Panc1 (cell line): Measurements from ENCODE around the gene NBL1.

Experiments used
- POLR2AphosphoS5 ChIP-seq: IDR thresholded peaks from 2 replicates; pipeline ENCODE4 v1.6.1; 2012; ENCODE audit warnings: mild to moderate bottlenecking, low read depth, low read length, moderate library complexity
- SIN3A ChIP-seq: IDR thresholded peaks from 2 replicates; pipeline ENCODE4 v1.6.1; 2012; ENCODE audit warnings: low read depth, mild to moderate bottlenecking, low read length, moderate library complexity, borderline replicate concordance; ENCODE audit not compliant: insufficient read depth
- TCF7L2 ChIP-seq: IDR thresholded peaks from 2 replicates; pipeline ENCODE4 v1.6.1; 2011; ENCODE audit warnings: mild to moderate bottlenecking, low read depth, low read length, inconsistent platforms
- TF ChIP-seq, protein P1 (sequence below): fragments of 450-650 bp; IDR thresholded peaks from 2 replicates; pipeline ENCODE4 v1.5.1; 2017; ENCODE audit warnings: mild to moderate bottlenecking
- TF ChIP-seq, protein P2 (sequence below), 2 experiments: IDR thresholded peaks; 2 replicates each; pipeline ENCODE4 v1.6.1; 2011 to 2012; ENCODE audit warnings: low read depth in 2 of 2, control low read depth in 1 of 2, low read length in 1 of 2, mild to moderate bottlenecking in 1 of 2, moderate library complexity in 1 of 2; ENCODE audit not compliant: insufficient read depth in 1 of 2

DNA sequence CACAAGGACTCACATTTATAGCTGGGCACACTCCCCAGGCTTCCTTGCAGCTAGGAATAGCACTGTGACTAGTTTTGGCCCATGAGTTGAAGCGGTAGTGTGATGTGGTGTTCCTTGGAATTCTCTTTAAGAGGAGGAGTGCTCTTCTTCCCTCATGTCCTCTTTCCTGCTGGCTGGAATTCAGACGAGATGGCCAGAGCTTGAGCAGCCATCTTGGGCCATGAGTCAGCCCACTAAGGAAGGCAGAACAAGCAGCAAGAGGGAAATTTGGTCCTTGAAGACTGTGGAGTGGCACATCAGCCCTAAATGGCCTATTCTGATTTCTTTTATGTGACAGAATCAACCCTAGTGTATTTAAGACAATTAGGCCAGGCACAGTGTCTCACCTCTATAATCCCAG, 40.6 kb downstream of the NBL1 start:
- TF ChIP-seq, protein P1, sequence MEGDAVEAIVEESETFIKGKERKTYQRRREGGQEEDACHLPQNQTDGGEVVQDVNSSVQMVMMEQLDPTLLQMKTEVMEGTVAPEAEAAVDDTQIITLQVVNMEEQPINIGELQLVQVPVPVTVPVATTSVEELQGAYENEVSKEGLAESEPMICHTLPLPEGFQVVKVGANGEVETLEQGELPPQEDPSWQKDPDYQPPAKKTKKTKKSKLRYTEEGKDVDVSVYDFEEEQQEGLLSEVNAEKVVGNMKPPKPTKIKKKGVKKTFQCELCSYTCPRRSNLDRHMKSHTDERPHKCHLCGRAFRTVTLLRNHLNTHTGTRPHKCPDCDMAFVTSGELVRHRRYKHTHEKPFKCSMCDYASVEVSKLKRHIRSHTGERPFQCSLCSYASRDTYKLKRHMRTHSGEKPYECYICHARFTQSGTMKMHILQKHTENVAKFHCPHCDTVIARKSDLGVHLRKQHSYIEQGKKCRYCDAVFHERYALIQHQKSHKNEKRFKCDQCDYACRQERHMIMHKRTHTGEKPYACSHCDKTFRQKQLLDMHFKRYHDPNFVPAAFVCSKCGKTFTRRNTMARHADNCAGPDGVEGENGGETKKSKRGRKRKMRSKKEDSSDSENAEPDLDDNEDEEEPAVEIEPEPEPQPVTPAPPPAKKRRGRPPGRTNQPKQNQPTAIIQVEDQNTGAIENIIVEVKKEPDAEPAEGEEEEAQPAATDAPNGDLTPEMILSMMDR, result no peak
- TF ChIP-seq, protein P2, sequence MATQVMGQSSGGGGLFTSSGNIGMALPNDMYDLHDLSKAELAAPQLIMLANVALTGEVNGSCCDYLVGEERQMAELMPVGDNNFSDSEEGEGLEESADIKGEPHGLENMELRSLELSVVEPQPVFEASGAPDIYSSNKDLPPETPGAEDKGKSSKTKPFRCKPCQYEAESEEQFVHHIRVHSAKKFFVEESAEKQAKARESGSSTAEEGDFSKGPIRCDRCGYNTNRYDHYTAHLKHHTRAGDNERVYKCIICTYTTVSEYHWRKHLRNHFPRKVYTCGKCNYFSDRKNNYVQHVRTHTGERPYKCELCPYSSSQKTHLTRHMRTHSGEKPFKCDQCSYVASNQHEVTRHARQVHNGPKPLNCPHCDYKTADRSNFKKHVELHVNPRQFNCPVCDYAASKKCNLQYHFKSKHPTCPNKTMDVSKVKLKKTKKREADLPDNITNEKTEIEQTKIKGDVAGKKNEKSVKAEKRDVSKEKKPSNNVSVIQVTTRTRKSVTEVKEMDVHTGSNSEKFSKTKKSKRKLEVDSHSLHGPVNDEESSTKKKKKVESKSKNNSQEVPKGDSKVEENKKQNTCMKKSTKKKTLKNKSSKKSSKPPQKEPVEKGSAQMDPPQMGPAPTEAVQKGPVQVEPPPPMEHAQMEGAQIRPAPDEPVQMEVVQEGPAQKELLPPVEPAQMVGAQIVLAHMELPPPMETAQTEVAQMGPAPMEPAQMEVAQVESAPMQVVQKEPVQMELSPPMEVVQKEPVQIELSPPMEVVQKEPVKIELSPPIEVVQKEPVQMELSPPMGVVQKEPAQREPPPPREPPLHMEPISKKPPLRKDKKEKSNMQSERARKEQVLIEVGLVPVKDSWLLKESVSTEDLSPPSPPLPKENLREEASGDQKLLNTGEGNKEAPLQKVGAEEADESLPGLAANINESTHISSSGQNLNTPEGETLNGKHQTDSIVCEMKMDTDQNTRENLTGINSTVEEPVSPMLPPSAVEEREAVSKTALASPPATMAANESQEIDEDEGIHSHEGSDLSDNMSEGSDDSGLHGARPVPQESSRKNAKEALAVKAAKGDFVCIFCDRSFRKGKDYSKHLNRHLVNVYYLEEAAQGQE (IDR thresholded peaks at IDR 0.05; ENCODE audit: insufficient read depth in 1 of 2, low read depth in 2 of 2, low read length in 1 of 2), result no peak
- TF ChIP-seq POLR2AphosphoS5 (no peak), TCF7L2 (no peak), SIN3A (no peak)
